Heart left ventricle (tissue), 16 donors: ENCODE measurements around the gene DENND5A. TPM values are rescaled to one million over a fixed set of nuclear protein-coding genes. Genes with fewer than 3 reads are reported as not detected.

Experiments used
- ATAC-seq, 4 donors: fragments of 200-7000 bp; cut with Tn5 transposase; one replicate each; pipeline ENCODE4 v1.9.1; 2020 to 2022; ENCODE audit warnings: moderate library complexity in 4 of 4, mild to moderate bottlenecking in 3 of 4, moderate number of reproducible peaks in 1 of 4
- DNase-seq, 5 donors: peaks; one replicate each; pipeline ENCODE4 v3.0.0-alpha.2; 2020
- H3K27ac ChIP-seq, 12 donors: fragments of 200-600 bp; sonication (generic) in 4 of 12; one replicate each; pipeline versions ENCODE4 v1.5.0 to v1.8.0; 2016 to 2022; ENCODE audit warnings: mild to moderate bottlenecking in 2 of 12
- H3K27me3 ChIP-seq, 9 donors: fragments of 200-600 bp; sonication (generic) in 2 of 9; one replicate each; pipeline versions ENCODE4 v1.5.1 to v1.8.0; 2016 to 2022; ENCODE audit warnings: mild to moderate bottlenecking in 3 of 9
- H3K36me3 ChIP-seq, 9 donors: fragments of 200-600 bp; sonication (generic) in 2 of 9; one replicate each; pipeline versions ENCODE4 v1.5.0 to v1.8.0; 2018 to 2022; ENCODE audit warnings: mild to moderate bottlenecking in 2 of 9
- H3K4me1 ChIP-seq, 12 donors: fragments of 200-600 bp; sonication (generic) in 4 of 12; one replicate each; pipeline versions ENCODE4 v1.5.0 to v1.8.0; 2016 to 2022; ENCODE audit warnings: mild to moderate bottlenecking in 3 of 12
- H3K4me3 ChIP-seq, 12 donors: fragments of 200-600 bp; sonication (generic) in 4 of 12; one replicate each; pipeline versions ENCODE4 v1.5.0 to v1.8.0; 2017 to 2022; ENCODE audit warnings: mild to moderate bottlenecking in 9 of 12, moderate library complexity in 4 of 12
- H3K9me3 ChIP-seq, 12 donors: fragments of 200-600 bp; sonication (generic) in 4 of 12; one replicate each; pipeline versions ENCODE4 v1.5.0 to v1.8.0; 2016 to 2022; ENCODE audit warnings: mild to moderate bottlenecking in 1 of 12
- CTCF ChIP-seq, 12 donors: fragments of 200-600 bp; sonication (generic) in 4 of 12; IDR thresholded peaks; one replicate each; pipeline versions ENCODE4 v1.5.0 to v1.8.0; 2018 to 2022; ENCODE audit warnings: antibody characterized with exemption in 12 of 12, mild to moderate bottlenecking in 5 of 12
- POLR2A ChIP-seq, 2 donors: fragments of 450-650 bp; IDR thresholded peaks; one replicate each; pipeline ENCODE4 v1.6.1; 2017; ENCODE audit warnings: antibody characterized with exemption in 2 of 2, mild to moderate bottlenecking in 2 of 2, moderate library complexity in 2 of 2
- WGBS, 4 donors: extraction: QIAGEN DNeasy Blood & Tissue Kit in 2 of 4; methylation state at CpG; one replicate each; pipeline versions ENCODE4 v1.1.5 to v1.1.7; 2013 to 2018; 5-methylcytosine and 5-hydroxymethylcytosine counted together
- intact Hi-C, 10 donors: fragments of 100-400 bp; cut with DNase I; formaldehyde crosslinking; loops; one replicate each; pipeline versions ENCODE4 v1.11.1 to v1.14.2; 2022
- polyA plus RNA-seq, 2 donors: library from polyadenylated mRNA; stranded (reverse); fragments of 200-250 nt; gene quantifications; one replicate each; pipeline ENCODE4 v1.2.3, GENCODE V29; 2013
- total RNA-seq, 9 donors: library from RNA; depleted of rRNA in 2 of 9; stranded (reverse); fragments of >200 nt in 2 of 9; fragmentation: NEBNext Ultra II Directional in 3 of 9; extraction: Animal tissue kit (Norgen Biotek cat#: 25700) in 3 of 9; gene quantifications; one replicate each; pipeline versions ENCODE4 v1.1.0 to v1.2.4, GENCODE V29; 2016 to 2023
- donor health status: ischemic (EF 13 %, LVEDD 7.1; RV severe dilation, severe dysfunction).
- donor health status: healthy with polysubstance abuse.
- donor health status: DM: no; HTN: yes; CAD: no.
- donor health status: DM: no; HTN: no; CAD: no.
- donor health status: ischemic (EF 25% LVEDD 6.9; RV normal size, moderate dysfunction).
- donor health status: ischemic (EF 25% LVEDD 5.7; RV mildly dilated, moderate dysfunction).
- donor health status: healthy.
- donor health status: DM: yes; HTN: yes; CAD: no.
- donor health status: ischemic (EF 35%, LVEDD 5.7; RV mildly dilated, moderate dysfunction).
- donor health status: nonischemic (EF 11% LVEDD 7.7; RV severe dilation, severe dysfunction).
- donor health status: DM: yes; HTN: yes; CAD: no.
- donor health status: PGD.
- donor health status: ischemic (EF 29% LVEDD 5.4; RV normal size, mild dysfunction).
- donor health status: nonischemic (EF 23%, LVEDD 6.1; RV moderate dilation, normal function).

The DENND5A gene
- total and polyA plus RNA-seq, 11 donors, result 44.5 to 175 (median 113) TPM

GRCh38 chr11:9176136-9176535 lies 89.0 kb downstream of the DENND5A start:
- peaks cover 0 to 13% (median 6%) of the 10 kb centered on the region in 12 donors for H3K4me1 ChIP-seq
- no peak overlapping the region for H3K27ac ChIP-seq
- H3K27me3 ChIP-seq, result no peaks in the 10 kb centered on the region
- TF ChIP-seq POLR2A (IDR thresholded peaks at IDR 0.05), result no peak
- TF ChIP-seq CTCF (IDR thresholded peaks at IDR 0.05), result no peak
- no peak for DNase-seq
- no peak overlapping the region for H3K4me3 ChIP-seq
- peaks cover 4 to 96% (median 77%) of the 10 kb centered on the region in 9 donors for H3K36me3 ChIP-seq
- H3K9me3 ChIP-seq, result no peaks in the 10 kb centered on the region
- no peak for ATAC-seq
- intact Hi-C loops, result loop anchor here in 3 of 10 donors (10.0 kb wide), 3 partner anchors 89 to 329 kb away; partner anchors contain the start of gene DENND5A (in 1 of the 3)

DNA sequence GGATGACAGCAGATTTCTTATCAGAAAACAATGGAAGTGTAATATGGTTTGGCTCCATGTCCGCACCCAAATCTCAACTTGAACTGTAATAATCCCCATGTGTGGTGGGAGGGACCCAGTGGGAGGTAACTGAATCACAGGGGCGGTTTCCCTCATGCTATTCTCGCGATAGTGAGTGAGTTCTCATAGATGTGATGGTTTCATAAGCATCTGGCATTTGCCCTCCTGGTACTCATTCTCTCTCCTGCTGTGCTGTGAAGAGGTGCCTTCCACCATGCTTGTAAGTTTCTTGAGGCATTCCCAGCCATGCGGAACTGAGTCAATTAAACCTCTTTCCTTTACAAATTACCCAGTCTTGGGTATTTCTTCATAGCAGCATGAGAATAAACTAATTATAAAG lies 92.8 kb downstream of the DENND5A start:
- H3K27me3 ChIP-seq, result no peaks in the 10 kb centered on the region
- no peaks in the 10 kb centered on the region for H3K9me3 ChIP-seq
- no peak for ATAC-seq
- peaks cover 0 to 96% (median 71%) of the 10 kb centered on the region in 9 donors for H3K36me3 ChIP-seq
- WGBS, 4 donors, result 88 to 95% (median 92%) methylated on average over 5 of the region's 5 CpGs
- H3K4me1 ChIP-seq, result peaks cover 0 to 7% (median 0%) of the 10 kb centered on the region in 12 donors
- no peak for TF ChIP-seq CTCF (IDR thresholded peaks at IDR 0.05)
- no peak for TF ChIP-seq POLR2A (IDR thresholded peaks at IDR 0.05)
- intact Hi-C loops, result loop anchor here in 3 of 10 donors (10.0 kb wide), 3 partner anchors 92 to 332 kb away; partner anchors contain the start of gene DENND5A (in 1 of the 3)
- H3K27ac ChIP-seq, result no peak overlapping the region
- DNase-seq, result no peak
- no peak overlapping the region for H3K4me3 ChIP-seq

GRCh38 chr11:9170450-9170849 lies 94.7 kb downstream of the DENND5A start:
- peak in 2 of 4 donors; percentile 56 to 74 for ATAC-seq
- no peak overlapping the region for H3K27ac ChIP-seq
- no peak for DNase-seq

More at GRCh38 chr11:9170450-9170849, 94.7 kb downstream of the DENND5A start:
- 80 to 85% (median 81%) methylated on average over 2 of the region's 2 CpGs for WGBS, 4 donors
- Histone ChIP-seq H3K36me3 (peaks cover 0 to 96% (median 70%) of the 10 kb centered on the region in 9 donors), H3K9me3 (no peaks in the 10 kb centered on the region), H3K27me3 (no peaks in the 10 kb centered on the region), H3K4me3 (no peak overlapping the region), H3K4me1 (peaks cover 0 to 7% (median 0%) of the 10 kb centered on the region in 12 donors)
- intact Hi-C loops, result loop anchor here in 3 of 10 donors (10.0 kb wide), 3 partner anchors 94 to 334 kb away; partner anchors contain the start of gene DENND5A (in 1 of the 3)
- TF ChIP-seq CTCF (IDR thresholded peaks at IDR 0.05), result no peak
- no peak for TF ChIP-seq POLR2A (IDR thresholded peaks at IDR 0.05)
